Measurements from ENCODE around the gene MED16.

DNA sequence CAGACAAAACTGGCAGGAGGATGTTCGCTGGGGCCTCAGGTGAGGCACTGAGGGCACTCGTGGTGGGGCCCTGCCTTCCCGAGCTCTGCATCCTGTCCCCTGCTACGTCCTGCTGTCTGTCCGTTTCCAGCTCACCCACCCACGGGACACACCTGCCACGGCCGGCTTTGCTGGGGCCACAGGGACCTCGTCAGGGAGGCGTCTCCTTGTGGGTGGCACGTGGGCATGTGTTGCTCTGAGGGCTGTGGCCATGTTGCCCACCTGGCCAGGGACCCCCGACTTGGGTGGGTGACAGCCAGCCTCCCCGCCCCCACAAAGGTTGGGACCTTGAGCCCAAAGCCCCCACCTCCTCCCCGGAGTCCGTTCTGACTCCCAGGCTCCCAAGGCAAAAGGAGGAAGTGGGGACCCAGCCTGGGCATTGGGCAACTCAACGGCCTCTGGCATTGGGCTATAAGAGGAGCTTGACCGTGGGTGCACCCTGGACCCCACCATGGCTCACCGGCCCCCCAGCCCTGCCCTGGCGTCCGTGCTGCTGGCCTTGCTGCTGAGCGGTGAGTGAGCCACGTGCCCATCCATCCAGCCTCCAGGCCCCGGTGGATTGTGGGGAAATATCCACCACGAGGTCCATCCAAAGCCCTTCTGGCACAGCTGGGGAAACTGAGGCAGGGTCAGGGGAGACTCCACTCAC, 52.3 kb downstream of the MED16 start, which contains the start of gene PRTN3:
- TF ChIP-seq, protein P1, sequence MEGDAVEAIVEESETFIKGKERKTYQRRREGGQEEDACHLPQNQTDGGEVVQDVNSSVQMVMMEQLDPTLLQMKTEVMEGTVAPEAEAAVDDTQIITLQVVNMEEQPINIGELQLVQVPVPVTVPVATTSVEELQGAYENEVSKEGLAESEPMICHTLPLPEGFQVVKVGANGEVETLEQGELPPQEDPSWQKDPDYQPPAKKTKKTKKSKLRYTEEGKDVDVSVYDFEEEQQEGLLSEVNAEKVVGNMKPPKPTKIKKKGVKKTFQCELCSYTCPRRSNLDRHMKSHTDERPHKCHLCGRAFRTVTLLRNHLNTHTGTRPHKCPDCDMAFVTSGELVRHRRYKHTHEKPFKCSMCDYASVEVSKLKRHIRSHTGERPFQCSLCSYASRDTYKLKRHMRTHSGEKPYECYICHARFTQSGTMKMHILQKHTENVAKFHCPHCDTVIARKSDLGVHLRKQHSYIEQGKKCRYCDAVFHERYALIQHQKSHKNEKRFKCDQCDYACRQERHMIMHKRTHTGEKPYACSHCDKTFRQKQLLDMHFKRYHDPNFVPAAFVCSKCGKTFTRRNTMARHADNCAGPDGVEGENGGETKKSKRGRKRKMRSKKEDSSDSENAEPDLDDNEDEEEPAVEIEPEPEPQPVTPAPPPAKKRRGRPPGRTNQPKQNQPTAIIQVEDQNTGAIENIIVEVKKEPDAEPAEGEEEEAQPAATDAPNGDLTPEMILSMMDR (IDR thresholded peaks at IDR 0.05) = no peak
- TF ChIP-seq POLR2A (IDR thresholded peaks at IDR 0.05) = no peak

Measured in adrenal gland (tissue), 5 donors.